Measurements from ENCODE around the gene MTX1.

DNA sequence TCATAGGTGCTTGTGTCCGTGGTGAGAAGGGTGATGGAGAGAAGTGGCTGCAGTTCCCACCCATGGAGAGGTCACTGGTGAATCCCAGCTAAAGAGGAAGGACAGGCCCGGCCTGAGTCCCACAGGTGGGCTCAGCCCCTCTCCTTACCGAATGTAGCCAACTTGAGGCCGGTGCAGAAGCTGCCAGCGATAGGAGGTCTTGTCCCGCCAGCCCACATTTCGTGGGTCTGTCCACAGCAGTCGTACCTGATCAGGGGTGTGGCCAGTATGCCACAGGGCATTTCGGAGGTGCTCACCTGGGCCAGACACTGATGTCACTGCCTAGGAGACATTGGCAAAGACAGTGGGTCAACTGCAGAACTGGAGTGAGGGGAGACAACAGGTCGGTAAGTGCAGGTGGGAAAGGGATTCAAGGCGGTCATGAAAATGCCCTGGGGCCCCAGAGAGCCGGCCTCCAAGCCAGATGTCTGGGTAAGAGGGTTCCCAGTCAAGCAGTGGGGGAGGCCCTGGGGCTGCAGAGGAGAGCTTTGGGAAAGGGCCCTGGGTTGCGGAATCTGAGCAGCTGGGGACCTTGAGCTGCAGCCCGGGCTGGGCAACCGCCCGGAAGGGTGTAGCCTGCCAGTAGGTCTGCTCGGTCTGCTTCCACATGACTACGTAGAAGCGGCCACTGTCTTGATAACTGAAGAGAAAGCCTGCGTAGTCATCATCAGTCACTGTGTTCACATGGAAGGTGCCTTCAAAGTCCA, 11.4 kb upstream of the MTX1 start:
- no peak for TF ChIP-seq POLR2A (IDR thresholded peaks at IDR 0.05)
- TF ChIP-seq, protein P1, sequence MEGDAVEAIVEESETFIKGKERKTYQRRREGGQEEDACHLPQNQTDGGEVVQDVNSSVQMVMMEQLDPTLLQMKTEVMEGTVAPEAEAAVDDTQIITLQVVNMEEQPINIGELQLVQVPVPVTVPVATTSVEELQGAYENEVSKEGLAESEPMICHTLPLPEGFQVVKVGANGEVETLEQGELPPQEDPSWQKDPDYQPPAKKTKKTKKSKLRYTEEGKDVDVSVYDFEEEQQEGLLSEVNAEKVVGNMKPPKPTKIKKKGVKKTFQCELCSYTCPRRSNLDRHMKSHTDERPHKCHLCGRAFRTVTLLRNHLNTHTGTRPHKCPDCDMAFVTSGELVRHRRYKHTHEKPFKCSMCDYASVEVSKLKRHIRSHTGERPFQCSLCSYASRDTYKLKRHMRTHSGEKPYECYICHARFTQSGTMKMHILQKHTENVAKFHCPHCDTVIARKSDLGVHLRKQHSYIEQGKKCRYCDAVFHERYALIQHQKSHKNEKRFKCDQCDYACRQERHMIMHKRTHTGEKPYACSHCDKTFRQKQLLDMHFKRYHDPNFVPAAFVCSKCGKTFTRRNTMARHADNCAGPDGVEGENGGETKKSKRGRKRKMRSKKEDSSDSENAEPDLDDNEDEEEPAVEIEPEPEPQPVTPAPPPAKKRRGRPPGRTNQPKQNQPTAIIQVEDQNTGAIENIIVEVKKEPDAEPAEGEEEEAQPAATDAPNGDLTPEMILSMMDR (IDR thresholded peaks at IDR 0.05 in 4 of 5, conservative IDR thresholded peaks at IDR 0.05 in 1 of 5) = no peak

Data from gastrocnemius medialis (tissue), 4 donors.